Measurements from ENCODE around the gene CTSE.

Gene CTSE

GRCh38 chr1:206049919-206050600 lies 26.4 kb upstream of the CTSE start:
- DNase-seq = no peak

DNA sequence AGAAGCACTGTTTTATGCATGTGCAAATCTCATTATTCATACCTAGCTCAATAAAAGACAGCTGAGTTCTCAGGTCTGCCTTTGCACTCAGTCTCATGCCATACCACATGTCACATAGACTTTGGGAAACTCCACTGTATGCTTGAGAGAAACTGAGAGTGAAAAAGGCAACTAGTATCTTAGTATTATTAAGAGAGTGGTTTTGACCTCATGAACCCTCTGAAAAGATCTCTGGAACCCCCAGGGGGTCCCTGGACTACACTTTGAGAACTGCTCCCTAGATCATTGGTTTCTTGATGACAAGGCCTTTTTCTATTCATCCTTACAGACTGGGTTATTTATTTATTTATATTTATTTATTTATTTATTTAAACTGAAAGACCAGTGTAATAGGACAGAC lies 25.6 kb upstream of the CTSE start:
- DNase-seq = no peak

DNA sequence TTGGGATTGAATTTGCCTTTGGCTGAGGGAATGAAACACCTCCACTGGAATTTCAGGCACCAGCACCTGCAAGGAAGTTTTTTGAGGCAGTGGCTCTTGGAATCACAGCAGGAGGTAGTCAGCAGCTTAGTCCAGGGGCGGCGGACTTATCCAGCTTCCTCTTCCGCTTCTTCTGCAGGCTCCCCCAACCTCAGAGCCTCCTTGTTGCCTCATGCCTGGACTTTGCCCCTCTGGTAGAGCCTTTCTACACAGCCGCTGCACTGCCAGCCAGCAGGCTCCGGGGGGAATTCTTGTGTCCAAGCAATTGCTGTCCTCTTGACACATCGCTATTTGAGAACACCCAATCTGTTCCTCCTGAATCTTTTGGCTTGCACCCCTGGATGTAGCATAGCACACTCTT lies 24.9 kb upstream of the CTSE start:
- DNase-seq = no peak

GRCh38 chr1:206047271-206047670 lies 23.6 kb upstream of the CTSE start:
- DNase-seq = no peak

- DNase-seq = no peak
Measured at GRCh38 chr1:206041640-206042039, 17.9 kb upstream of the CTSE start.

- no peak for DNase-seq
Measured at GRCh38 chr1:206040328-206040727, 16.6 kb upstream of the CTSE start.

- no peak for DNase-seq
Measured at GRCh38 chr1:206039046-206039973, 15.6 kb upstream of the CTSE start.

- no peak for DNase-seq
Measured at GRCh38 chr1:206037581-206037980, 13.9 kb upstream of the CTSE start.

DNA sequence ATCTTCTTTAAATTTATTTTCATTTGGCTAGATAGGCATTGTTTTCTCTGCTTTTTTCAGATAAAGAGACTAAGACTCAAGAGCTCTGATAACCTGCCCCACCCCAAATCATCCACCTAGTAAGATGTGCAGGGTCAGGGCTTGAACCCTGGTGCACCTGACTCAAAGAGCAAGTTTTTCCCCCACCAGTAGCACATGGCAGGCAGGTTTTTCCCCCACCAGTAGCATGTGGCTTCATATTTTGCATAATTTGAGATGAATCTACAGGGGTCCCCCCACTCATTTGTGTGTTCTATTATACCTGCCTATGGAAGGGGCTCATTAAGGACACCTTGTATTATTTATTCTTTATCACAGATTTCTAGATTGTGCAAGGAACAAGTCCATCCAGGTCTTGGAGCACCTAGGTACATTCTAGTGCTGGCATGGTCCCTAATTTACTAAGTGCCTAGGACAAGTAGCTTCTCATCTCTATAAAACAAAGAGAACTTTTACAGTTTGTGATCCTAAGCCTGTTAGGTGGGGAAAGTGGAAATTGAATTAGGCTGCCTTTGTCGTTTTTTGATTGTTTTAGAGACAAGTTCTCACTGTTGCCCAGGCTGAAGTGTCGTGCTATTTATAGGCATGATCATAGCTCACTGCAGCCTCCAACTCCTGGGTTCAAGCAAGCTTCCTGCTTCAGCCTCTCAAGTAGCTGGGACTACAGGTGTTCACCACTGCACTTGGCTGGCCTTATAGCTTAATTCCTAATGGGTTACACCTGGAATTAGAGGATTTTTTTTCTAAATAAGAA lies 13.2 kb upstream of the CTSE start:
- no peak for DNase-seq

DNA sequence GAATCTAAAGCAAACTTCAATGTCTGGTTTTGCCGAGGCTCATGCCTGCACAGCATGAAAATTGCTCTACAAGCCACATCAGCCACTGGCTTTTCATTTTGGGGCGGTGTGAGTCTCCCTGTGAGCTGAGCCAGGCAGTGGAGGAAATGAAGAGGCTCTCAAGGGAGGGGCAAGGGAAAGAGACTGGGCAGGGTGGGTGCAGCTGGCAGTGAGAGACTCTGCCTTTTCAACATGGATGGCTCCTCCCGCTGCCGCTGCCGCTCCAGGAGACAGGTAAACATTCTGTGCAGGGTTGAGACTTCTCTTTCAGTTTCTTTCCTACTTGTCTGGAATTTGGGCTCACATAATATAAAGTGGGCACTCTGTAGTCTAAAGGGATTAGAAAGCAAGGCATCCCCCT lies 11.3 kb upstream of the CTSE start:
- no peak for DNase-seq

- DNase-seq = no peak
Measured at GRCh38 chr1:206032380-206033140, 8.9 kb upstream of the CTSE start.

GRCh38 chr1:206030714-206031113 lies 7.0 kb upstream of the CTSE start:
- DNase-seq = peak; percentile 87

DNA sequence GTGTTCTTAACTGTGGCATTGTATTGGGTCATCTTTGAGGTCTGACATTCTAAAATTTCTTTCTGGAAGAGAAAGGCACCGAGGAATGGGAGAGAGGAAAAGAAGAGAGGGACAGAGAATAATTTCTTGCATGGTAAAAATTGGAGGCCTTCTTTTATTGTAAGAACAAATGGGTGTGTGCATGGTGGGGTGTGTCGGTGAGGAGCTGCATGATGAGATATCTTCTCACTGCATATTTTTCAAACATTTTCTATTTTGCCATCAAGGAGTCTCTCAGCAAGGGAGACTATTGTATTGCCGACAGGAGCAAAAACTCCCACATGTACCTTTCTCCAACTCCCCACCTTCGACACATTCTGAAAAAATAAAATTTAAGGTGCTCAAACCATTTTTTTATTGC lies 6.5 kb upstream of the CTSE start:
- DNase-seq = no peak

- DNase-seq = no peak
Measured at GRCh38 chr1:206029484-206029883, 5.8 kb upstream of the CTSE start.

- no peak for DNase-seq
Measured at GRCh38 chr1:206025283-206025820, 1.7 kb upstream of the CTSE start.

DNA sequence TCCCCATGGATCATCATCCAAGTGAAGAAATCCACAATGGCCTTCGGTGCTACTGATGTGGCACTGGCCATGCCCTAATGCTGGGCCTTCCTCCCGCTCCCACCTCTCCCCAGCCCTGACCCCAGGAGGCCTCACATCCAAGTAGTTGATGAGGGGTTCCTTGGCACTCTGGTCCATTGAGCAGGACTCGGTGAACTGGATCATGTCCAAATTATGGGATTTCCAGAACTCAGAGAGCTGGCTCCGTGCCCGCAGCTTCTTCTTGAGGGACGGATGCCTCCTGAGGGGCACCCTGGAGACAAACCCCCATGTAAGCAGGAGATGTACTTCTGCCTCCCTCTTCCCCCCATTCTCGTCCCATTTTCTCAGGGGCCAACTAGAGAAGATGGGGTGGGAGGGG lies 929 bp downstream of the CTSE start:
- DNase-seq = no peak

DNA sequence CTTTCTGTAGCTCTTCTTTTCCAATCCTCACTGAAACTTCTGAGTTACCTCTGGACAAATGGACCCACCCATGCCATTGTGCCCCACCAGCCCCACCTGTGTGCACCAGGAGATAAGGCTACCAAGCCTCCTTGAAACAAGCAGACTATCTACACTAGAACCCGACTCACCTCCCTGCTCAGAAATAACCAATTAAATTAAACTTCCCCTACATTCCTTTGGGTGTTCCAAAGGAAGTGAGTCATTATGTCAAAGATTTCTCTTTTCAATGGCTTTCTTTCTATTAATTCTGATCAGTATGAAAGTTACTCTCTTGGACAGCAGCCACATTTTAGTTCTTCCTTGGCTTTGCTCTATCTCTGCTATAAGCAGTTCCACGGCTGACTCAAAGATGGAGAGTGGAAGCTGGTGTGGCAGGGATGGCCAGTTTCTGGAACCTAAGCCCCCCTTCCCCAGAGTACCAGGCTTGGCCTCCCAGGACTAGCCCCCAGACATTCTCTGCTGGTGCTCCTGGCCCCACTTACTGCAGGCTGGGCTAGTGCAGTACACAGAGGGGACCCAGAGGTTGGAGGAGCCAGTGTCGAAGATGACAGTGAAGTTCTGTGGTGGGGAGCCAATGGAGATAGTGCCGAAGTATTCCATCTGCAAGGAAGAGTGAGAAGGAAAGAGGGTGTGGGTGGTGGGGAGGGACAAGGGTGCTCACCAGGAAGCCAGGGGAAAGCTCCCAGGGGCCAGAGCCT lies 1.9 kb downstream of the CTSE start:
- no peak for DNase-seq

DNA sequence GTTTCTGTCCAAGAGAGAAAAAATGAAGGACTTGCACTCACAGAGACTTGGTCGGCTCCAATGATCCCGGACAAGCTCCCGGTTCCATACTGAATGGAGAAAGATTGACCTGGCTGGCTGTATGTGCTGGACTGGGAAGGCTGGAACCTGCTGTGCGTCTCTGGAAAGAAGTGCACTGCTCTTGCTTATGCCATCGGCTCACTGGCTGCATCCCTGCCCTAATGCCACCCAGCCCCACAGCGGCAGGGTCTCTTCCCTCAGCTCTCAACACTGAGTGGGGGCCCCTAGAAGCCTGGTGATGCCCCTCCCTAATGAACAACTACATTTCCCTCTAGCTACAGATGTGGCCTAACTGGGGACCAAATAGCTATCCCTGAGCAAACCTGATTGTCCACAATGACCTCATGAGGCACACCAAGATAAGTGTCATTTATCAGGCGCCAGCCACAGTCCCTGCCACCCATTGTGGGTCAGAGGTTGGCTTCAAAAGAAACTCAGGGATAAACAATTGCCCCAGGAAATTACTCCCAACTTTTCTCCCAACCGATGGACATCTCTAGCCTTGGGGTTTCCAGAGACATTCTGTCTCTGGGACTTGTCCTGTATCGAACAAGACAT lies 2.6 kb downstream of the CTSE start:
- no peak for DNase-seq

DNA sequence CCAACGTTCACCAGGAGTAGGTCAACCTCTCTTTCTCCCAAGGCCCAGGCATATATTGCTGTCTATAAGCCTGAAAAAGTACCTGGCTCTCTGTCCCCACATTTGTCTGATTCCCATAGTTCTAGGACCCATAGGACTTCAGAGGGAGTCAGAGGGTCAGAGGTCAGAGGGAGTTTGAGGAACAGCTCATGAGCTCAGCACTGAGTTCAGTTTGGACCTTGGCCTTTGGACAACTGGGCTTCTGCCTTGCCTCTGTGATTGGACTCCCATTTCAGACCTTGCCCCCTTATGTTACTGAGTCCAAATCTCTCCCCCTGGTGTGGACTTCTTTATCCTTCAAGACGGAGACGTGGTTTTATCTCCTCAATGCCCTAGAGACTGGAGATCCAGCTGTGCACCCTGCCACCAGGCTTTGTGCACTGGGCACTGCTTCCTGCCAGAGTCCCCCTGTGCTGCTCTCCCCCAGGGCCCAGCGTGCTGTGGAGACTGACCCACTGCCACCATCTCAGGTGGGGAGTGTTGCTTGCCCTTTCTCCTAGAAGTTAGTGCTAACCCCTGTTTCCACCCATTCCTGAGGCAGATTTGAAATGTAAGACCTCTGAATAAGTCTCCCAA lies 3.2 kb downstream of the CTSE start:
- DNase-seq = no peak

DNA sequence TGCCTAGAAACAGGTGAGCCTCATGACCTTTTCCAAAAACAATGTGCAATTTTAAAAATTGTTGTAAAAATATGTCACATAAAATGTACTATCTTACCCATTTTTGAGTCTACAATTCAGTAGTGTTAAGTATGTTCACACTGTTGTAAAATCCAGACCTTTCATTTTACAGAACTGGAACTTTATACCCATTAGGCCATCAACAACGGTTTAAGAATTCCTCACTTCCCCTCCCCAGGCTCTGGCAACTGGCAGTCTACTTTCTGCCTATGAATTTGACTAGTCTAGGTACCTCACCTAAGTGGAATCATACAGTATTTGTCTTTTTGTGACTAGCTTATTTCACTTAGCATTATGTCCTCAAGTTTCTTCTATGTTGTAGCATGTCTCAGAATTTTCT lies 8.6 kb downstream of the CTSE start:
- DNase-seq = no peak

- DNase-seq = no peak
Measured at GRCh38 chr1:206014601-206015000, 9.1 kb downstream of the CTSE start.
